HEK293 (cell line): ENCODE measurements around the gene UBAP2L.
"Not testable (repeated sequence)": the region's sequence is repeated elsewhere in the genome, so short reads cannot be mapped to it uniquely, and the experiment has no call there.

ENCODE experiments used
- CTCF ChIA-PET: fragments of 350-600 bp; formaldehyde crosslinking; extraction: SDS; loops from one replicate; lab custom pipeline; 2021; ENCODE audit warnings: antibody characterized with exemption; lab: Yijun Ruan, JAX
- POLR2A ChIA-PET: fragments of 300-600 bp; formaldehyde crosslinking; extraction: SDS; loops from one replicate; lab custom pipeline; 2020; ENCODE audit warnings: antibody characterized with exemption, inconsistent platforms; lab: Yijun Ruan, JAX
- H3K27ac ChIP-seq: fragments of 200-500 bp; sonication (Bioruptor generic); 2 replicates; pipeline ENCODE4 v1.5.1; 2014; ENCODE audit warnings: low read depth, low read length, control low read depth, inconsistent platforms; ENCODE audit errors: extremely low read depth
- H3K36me3 ChIP-seq, 2 experiments: fragments of 200-500 bp in 1 of 2; sonication (Bioruptor generic) in 1 of 2; 1 replicate in 1 of 2; 2 replicates in 1 of 2; pipeline ENCODE4 v1.5.1; 2014 to 2017; ENCODE audit warnings: inconsistent platforms in 2 of 2, low read length in 2 of 2; ENCODE audit not compliant: control insufficient read depth in 2 of 2, insufficient read depth in 1 of 2
- H3K4me1 ChIP-seq: fragments of 200-500 bp; sonication (Bioruptor generic); 2 replicates; pipeline ENCODE4 v1.5.1; 2014; ENCODE audit warnings: mild to moderate bottlenecking, low read length, inconsistent platforms; ENCODE audit not compliant: control insufficient read depth, insufficient read depth
- H3K4me3 ChIP-seq: 2 replicates; pipeline ENCODE4 v1.5.1; 2011; ENCODE audit warnings: low read depth, mild to moderate bottlenecking, control low read depth, low read length, moderate library complexity
- H3K9me3 ChIP-seq: fragments of 200-500 bp; sonication (Bioruptor generic); 2 replicates; pipeline ENCODE4 v1.5.1; 2014; ENCODE audit warnings: low read depth, low read length, inconsistent platforms; ENCODE audit not compliant: control insufficient read depth, insufficient read depth
- PRDM1 ChIP-seq: fragments of 450-650 bp; formaldehyde crosslinking; IDR thresholded peaks from 2 replicates; pipeline ENCODE4; 2016; ENCODE audit warnings: missing biosample characterization, missing genetic modification characterization
- SETDB1 ChIP-seq: IDR thresholded peaks from one replicate; pipeline ENCODE4 v1.6.1; 2017; ENCODE audit warnings: mild to moderate bottlenecking, low read length, moderate library complexity, mixed read lengths; ENCODE audit not compliant: insufficient read length
- ZFP69B ChIP-seq: fragments of 450-650 bp; formaldehyde crosslinking; IDR thresholded peaks from 2 replicates; pipeline ENCODE4 v1.5.1; 2016; ENCODE audit warnings: missing biosample characterization, missing genetic modification characterization
- ZIC2 ChIP-seq: fragments of 450-650 bp; formaldehyde crosslinking; IDR thresholded peaks from 2 replicates; pipeline ENCODE4 v1.5.1; 2016; ENCODE audit warnings: missing biosample characterization, missing genetic modification characterization
- ZNF350 ChIP-seq: fragments of 450-650 bp; formaldehyde crosslinking; IDR thresholded peaks from 2 replicates; pipeline ENCODE4 v1.5.0; 2017; ENCODE audit warnings: missing biosample characterization, mild to moderate bottlenecking, missing genetic modification characterization
- ZNF558 ChIP-seq: fragments of 450-650 bp; formaldehyde crosslinking; IDR thresholded peaks from 2 replicates; pipeline ENCODE4 v1.5.1; 2016; ENCODE audit warnings: missing biosample characterization, missing genetic modification characterization
- ZNF692 ChIP-seq: fragments of 450-650 bp; formaldehyde crosslinking; IDR thresholded peaks from 2 replicates; pipeline ENCODE4 v1.5.1; 2016; ENCODE audit warnings: missing biosample characterization, missing genetic modification characterization
- ZNF776 ChIP-seq: fragments of 450-650 bp; formaldehyde crosslinking; IDR thresholded peaks from 2 replicates; pipeline ENCODE4 v1.5.0; 2017; ENCODE audit warnings: missing biosample characterization, missing genetic modification characterization, borderline replicate concordance
- TF ChIP-seq, protein P1 (sequence below): fragments of 450-650 bp; formaldehyde crosslinking; IDR thresholded peaks from 2 replicates; pipeline ENCODE4 v1.5.1; 2016; ENCODE audit warnings: missing biosample characterization, missing genetic modification characterization

UBAP2L gene

GRCh38 chr1:154304664-154305337 lies 84.0 kb downstream of the UBAP2L start:
- CTCF ChIA-PET = interaction anchor here (0.5 to 1.1 kb wide), 3 partner anchors 12 to 242 kb away, joined by 3 read pairs; no protein-coding TSS in a partner anchor

DNA sequence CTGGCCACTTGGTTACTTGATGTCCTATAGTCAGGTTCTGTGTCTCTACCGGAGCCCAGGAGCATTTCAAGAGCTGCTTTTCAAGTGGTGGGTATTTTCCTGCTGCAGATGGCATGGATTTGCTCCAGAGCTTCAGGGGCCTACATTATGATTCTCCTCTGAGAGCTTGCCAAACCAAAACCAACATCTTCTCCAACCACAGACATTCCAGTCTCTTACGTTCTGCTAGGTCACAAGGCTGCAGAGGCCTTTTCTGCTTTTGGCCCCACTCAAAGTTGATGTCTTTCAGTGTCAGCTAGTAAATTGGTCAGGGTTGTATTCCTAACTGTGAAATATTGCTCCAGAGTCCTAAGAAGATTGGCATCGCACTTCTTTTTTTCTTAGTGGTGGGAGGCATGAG lies 85.4 kb downstream of the UBAP2L start:
- POLR2A ChIA-PET = no interaction called here
- Histone ChIP-seq H3K9me3 (no peaks in the 10 kb centered on the region), H3K4me1 (no peaks in the 10 kb centered on the region), H3K4me3 (no peak overlapping the region), H3K27ac (no peak overlapping the region), H3K36me3 (no peaks in the 10 kb centered on the region)
- TF ChIP-seq ZIC2 (tag by site-specific recombination) = no peak
- TF ChIP-seq, protein P1, sequence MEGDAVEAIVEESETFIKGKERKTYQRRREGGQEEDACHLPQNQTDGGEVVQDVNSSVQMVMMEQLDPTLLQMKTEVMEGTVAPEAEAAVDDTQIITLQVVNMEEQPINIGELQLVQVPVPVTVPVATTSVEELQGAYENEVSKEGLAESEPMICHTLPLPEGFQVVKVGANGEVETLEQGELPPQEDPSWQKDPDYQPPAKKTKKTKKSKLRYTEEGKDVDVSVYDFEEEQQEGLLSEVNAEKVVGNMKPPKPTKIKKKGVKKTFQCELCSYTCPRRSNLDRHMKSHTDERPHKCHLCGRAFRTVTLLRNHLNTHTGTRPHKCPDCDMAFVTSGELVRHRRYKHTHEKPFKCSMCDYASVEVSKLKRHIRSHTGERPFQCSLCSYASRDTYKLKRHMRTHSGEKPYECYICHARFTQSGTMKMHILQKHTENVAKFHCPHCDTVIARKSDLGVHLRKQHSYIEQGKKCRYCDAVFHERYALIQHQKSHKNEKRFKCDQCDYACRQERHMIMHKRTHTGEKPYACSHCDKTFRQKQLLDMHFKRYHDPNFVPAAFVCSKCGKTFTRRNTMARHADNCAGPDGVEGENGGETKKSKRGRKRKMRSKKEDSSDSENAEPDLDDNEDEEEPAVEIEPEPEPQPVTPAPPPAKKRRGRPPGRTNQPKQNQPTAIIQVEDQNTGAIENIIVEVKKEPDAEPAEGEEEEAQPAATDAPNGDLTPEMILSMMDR (tag by site-specific recombination) = no peak
- TF ChIP-seq ZNF350 (tag by site-specific recombination) = no peak
- no peak for TF ChIP-seq ZNF558 (tag by site-specific recombination)
- TF ChIP-seq PRDM1 (tag by site-specific recombination) = no peak
- CTCF ChIA-PET = interaction anchor here (0.5 to 0.7 kb wide), 2 partner anchors 27 to 207 kb away, joined by 3 read pairs; no protein-coding TSS in a partner anchor

More at GRCh38 chr1:154304664-154305337, 84.0 kb downstream of the UBAP2L start:
- TF ChIP-seq ZFP69B (tag by site-specific recombination) = peak; percentile 61; the same call in 1 of the 2 replicates
- 0 out of 2 replicates have a peak, but pooled peaks have one; percentile 21 for TF ChIP-seq ZNF692 (tag by site-specific recombination)
- TF ChIP-seq ZNF776 (tag by site-specific recombination) = no peak
- Histone ChIP-seq H3K36me3 (no peaks in the 10 kb centered on the region), H3K4me3 (no peak overlapping the region), H3K27ac (no peak overlapping the region), H3K9me3 (no peaks in the 10 kb centered on the region), H3K4me1 (no peaks in the 10 kb centered on the region)
- POLR2A ChIA-PET = interaction anchor here (0.6 kb wide), 1 partner anchor 64 kb away, joined by 5 read pairs; no protein-coding TSS in a partner anchor

DNA sequence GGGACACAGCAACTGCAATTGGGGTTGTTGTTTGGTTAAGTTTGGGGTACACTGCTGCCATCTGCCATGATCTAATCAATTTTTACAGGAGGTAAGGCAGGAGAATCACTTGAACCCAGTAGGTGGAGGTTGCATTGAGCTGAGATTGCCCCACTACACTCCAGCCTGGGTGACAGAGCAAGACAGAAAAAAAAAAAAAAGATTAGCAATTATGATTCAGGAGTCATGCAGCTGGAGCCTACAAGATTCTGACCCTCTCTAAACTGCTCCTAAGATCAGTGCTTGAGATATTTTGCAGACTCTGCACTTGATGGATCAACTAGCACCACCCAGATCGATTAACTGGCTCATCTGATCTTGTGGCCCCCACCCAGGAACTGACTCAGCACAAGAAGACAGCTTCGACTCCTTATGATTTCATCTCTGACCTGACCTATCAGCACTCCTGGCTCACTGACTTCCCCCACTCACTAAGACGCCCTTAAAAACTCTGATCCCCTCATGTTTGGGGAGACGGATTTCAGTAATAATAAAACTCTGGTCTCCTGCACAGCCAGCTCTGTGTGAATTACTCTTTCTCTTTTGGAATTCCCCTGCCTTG lies 87.0 kb downstream of the UBAP2L start:
- H3K4me3 ChIP-seq, H3K4me1 ChIP-seq, CTCF ChIA-PET, H3K36me3 ChIP-seq, H3K9me3 ChIP-seq, H3K27ac ChIP-seq, POLR2A ChIA-PET: not testable (repeated sequence)

GRCh38 chr1:154309136-154309535 lies 88.4 kb downstream of the UBAP2L start:
- H3K27ac ChIP-seq, H3K4me3 ChIP-seq, H3K4me1 ChIP-seq, H3K36me3 ChIP-seq, H3K9me3 ChIP-seq, POLR2A ChIA-PET: not testable (repeated sequence)
- CTCF ChIA-PET = interaction anchor here (0.6 to 0.7 kb wide), 2 partner anchors 13 to 26 kb away, joined by 3 to 4 read pairs; no protein-coding TSS in a partner anchor
- TF ChIP-seq SETDB1 = peak; percentile 53
